PC-3 (cell line): ENCODE measurements around the gene TSPYL2.

Source experiments
- EZH2 ChIP-seq: fragments of 300-600 bp; sonication (generic); IDR thresholded peaks from one replicate; pipeline ENCODE4 v1.6.1; 2017; ENCODE audit warnings: antibody characterized with exemption, mild to moderate bottlenecking, low read length; ENCODE audit not compliant: unreplicated experiment
- EZH2phosphoT487 ChIP-seq: fragments of 300-600 bp; sonication (generic); IDR thresholded peaks from 2 replicates; pipeline ENCODE4 v1.6.1; 2018; ENCODE audit warnings: mild to moderate bottlenecking, antibody characterized with exemption, low read length, borderline replicate concordance
- TF ChIP-seq, protein P1 (sequence below): fragments of 300-600 bp; sonication (generic); conservative IDR thresholded peaks from 2 replicates; pipeline ENCODE4 v1.5.1; 2017; ENCODE audit warnings: antibody characterized with exemption, low read depth, mild to moderate bottlenecking, low read length

DNA sequence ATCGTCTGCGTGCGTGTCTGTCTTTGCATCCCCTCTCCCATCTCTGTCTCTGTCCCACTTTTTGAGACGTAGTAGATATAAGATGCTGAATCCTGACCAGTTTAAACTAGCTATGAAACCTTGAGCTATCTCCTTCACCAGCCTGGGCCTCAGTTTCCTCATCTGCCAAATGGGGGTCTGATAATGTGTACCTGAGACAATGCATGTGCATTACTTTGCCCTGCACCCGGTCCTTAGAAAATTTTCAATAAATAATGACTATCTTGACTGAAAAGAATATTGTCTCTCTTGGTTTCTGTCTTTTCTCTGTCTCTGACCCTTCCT lies 12.4 kb downstream of the TSPYL2 start:
- TF ChIP-seq, protein P1, sequence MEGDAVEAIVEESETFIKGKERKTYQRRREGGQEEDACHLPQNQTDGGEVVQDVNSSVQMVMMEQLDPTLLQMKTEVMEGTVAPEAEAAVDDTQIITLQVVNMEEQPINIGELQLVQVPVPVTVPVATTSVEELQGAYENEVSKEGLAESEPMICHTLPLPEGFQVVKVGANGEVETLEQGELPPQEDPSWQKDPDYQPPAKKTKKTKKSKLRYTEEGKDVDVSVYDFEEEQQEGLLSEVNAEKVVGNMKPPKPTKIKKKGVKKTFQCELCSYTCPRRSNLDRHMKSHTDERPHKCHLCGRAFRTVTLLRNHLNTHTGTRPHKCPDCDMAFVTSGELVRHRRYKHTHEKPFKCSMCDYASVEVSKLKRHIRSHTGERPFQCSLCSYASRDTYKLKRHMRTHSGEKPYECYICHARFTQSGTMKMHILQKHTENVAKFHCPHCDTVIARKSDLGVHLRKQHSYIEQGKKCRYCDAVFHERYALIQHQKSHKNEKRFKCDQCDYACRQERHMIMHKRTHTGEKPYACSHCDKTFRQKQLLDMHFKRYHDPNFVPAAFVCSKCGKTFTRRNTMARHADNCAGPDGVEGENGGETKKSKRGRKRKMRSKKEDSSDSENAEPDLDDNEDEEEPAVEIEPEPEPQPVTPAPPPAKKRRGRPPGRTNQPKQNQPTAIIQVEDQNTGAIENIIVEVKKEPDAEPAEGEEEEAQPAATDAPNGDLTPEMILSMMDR: no peak
- TF ChIP-seq EZH2 (no peak), EZH2phosphoT487 (no peak)
